ENCODE data around the gene KCNS1. TPM values are rescaled to one million over a fixed set of nuclear protein-coding genes. Genes with fewer than 3 reads are reported as not detected.

KCNS1 gene
- total RNA-seq, 1 donor from 2014 or later: 0.12 TPM

DNA sequence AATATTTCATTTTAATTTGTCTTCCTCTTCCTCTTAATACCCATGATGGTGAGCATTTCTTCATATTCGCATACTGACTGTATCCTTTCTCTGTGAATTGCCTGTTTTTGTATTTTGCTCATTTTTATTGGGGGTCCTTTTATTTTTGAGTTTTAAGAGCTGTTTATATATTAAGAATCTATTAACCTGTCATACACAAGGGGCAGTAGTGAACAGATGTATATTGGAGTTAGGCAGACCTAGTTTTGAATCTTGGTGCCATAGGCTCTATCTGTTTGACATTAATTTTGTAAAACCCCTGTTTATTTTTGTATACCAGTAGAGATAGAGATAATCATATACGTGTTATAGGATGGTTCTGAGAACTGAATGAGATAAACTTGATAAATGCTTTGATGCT is 17.1 kb upstream of the KCNS1 start:
- no peaks in the 10 kb centered on the region for H3K9me3 Mint-ChIP-seq (ENCODE audit: low read depth)
- TF ChIP-seq, protein P1, sequence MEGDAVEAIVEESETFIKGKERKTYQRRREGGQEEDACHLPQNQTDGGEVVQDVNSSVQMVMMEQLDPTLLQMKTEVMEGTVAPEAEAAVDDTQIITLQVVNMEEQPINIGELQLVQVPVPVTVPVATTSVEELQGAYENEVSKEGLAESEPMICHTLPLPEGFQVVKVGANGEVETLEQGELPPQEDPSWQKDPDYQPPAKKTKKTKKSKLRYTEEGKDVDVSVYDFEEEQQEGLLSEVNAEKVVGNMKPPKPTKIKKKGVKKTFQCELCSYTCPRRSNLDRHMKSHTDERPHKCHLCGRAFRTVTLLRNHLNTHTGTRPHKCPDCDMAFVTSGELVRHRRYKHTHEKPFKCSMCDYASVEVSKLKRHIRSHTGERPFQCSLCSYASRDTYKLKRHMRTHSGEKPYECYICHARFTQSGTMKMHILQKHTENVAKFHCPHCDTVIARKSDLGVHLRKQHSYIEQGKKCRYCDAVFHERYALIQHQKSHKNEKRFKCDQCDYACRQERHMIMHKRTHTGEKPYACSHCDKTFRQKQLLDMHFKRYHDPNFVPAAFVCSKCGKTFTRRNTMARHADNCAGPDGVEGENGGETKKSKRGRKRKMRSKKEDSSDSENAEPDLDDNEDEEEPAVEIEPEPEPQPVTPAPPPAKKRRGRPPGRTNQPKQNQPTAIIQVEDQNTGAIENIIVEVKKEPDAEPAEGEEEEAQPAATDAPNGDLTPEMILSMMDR (IDR thresholded peaks at IDR 0.05; ENCODE audit: unreplicated experiment): no peak
- no peak overlapping the region for H3K27ac Mint-ChIP-seq
- H3K4me3 Mint-ChIP-seq (ENCODE audit: low read depth): no peak overlapping the region
- DNase-seq (ENCODE audit: low spot score, unreplicated experiment): no peak
- H3K4me1 Mint-ChIP-seq (ENCODE audit: low read depth): no peaks in the 10 kb centered on the region
- H3K36me3 Mint-ChIP-seq (ENCODE audit: insufficient read depth): no peaks in the 10 kb centered on the region
- peaks cover 20% of the 10 kb centered on the region for H3K27me3 Mint-ChIP-seq

DNA sequence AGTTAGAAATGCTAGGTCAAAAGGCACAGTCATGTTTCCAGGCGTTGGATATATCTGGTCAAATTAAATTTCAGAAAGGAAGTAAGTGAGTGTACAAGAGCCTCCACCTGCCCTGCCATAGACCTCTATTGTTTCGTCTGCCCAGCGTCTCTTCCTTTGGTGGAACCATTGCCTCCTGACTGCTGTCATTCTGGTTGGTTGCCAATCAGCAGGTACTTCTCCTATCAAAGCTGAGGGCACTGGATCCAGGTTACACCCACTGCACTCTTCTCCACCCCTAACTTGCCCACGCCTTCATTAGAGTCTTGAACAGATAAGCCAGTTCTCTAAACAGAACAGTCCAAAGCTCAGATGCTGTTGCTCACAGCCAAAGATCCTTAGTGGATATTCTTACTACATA is 16.7 kb upstream of the KCNS1 start:
- Mint-ChIP-seq H3K9me3 (ENCODE audit: low read depth) (no peaks in the 10 kb centered on the region), H3K27me3 (peaks cover 20% of the 10 kb centered on the region), H3K36me3 (ENCODE audit: insufficient read depth) (no peaks in the 10 kb centered on the region), H3K4me3 (ENCODE audit: low read depth) (no peak overlapping the region), H3K4me1 (ENCODE audit: low read depth) (no peaks in the 10 kb centered on the region), H3K27ac (no peak overlapping the region)
- DNase-seq (ENCODE audit: low spot score, unreplicated experiment): no peak
- TF ChIP-seq, protein P1 (IDR thresholded peaks at IDR 0.05; ENCODE audit: unreplicated experiment): no peak

DNA sequence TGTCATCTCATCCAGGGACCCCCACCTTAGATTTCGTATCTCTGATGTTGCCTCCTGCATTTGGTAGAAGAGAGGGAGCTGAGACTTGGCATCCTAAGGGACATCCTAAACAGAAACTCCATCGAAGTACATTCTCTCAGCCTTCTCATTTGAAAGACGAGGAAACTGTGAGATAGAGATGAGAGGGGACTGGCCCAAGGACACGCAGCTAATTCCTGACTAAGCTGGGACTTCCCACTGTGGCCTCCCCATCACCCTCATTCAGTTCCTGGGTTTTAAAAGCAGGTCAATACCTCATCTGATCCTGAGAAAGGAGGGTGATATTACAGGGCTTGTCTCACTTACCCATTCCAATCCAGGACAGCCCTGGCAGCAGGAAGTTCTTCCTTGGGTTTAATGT is 14.9 kb upstream of the KCNS1 start:
- Mint-ChIP-seq H3K36me3 (ENCODE audit: insufficient read depth) (no peaks in the 10 kb centered on the region), H3K4me1 (ENCODE audit: low read depth) (no peaks in the 10 kb centered on the region), H3K4me3 (ENCODE audit: low read depth) (no peak overlapping the region), H3K9me3 (ENCODE audit: low read depth) (no peaks in the 10 kb centered on the region), H3K27ac (no peak overlapping the region), H3K27me3 (peaks cover 20% of the 10 kb centered on the region)
- DNase-seq (ENCODE audit: low spot score, unreplicated experiment): no peak
- TF ChIP-seq, protein P1 (IDR thresholded peaks at IDR 0.05; ENCODE audit: unreplicated experiment): no peak

DNA sequence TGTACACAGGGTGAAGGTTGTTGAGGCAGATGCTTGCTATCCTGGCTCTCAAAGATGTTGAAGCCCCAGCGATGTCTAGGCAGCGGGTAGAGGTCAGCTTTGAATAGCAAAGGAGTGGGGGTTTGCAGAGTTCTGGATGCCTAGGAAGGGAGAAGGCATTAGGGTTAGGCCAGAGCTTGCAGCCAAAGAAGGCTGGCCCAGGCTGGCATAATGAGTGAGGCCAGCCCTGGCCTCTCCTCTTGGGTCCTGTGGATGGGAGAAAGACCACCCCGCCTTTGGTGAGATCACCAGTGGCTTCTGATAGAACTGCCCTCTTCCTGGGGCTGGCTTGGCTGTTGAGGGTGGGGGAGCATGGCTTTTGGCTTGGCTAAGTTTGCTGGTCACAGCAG is 14.5 kb upstream of the KCNS1 start:
- TF ChIP-seq, protein P1 (IDR thresholded peaks at IDR 0.05; ENCODE audit: unreplicated experiment): no peak
- Mint-ChIP-seq H3K27ac (no peak overlapping the region), H3K9me3 (ENCODE audit: low read depth) (no peaks in the 10 kb centered on the region), H3K27me3 (peaks cover 20% of the 10 kb centered on the region), H3K4me3 (ENCODE audit: low read depth) (no peak overlapping the region), H3K36me3 (ENCODE audit: insufficient read depth) (no peaks in the 10 kb centered on the region), H3K4me1 (ENCODE audit: low read depth) (no peaks in the 10 kb centered on the region)
- DNase-seq (ENCODE audit: low spot score, unreplicated experiment): no peak

DNA sequence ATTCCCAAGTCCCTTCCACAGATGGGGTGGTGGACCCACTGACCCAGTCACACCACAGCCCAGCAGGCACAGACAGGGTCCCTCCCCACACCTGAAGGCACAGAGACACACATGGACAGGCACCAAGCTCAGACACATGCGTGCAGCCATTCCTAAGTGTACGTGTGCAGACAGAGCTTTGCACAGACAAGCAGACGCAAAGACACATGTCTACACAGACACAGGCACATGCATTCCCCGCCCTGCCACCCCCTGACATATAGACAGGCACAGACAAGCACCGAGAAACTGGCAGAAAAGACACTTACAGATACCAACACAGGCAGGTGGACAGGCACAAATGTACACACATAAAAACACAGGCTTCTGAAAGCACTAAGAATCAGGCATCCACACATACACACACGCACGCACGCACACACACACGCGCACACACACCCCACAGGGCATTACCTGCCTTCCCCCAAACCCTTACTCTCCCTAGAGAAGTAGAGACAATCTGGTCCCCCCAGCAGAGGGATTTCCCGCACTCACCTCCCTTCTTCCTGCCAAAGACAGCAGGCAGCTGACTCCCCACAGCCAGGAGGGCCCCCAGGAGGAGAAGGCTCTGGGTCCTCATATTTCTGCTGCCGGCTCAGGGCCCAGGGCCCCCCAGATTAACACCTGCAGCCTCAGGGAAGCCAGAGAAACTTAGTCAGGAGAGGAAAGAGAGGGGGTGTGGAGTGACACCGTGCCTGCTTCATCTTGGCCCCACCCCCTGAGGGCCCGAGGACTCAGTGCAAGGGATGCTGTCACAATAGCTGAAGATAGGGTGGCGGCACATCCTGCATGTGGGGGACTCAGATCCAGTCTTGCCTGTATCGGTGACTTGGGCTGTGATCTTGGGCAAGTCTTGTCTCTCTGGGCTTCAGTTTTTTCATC is 13.8 kb upstream of the KCNS1 start, which contains the start of gene WFDC5:
TSS of gene WFDC5 (minus strand) at position 710 of the 921 bp plus-strand sequence. CDS start at position 619, 91 bp downstream.
- peaks cover 18% of the 10 kb centered on the region for H3K27me3 Mint-ChIP-seq

More for the DNA sequence above, 13.8 kb upstream of the KCNS1 start, which contains the start of gene WFDC5:
- Mint-ChIP-seq H3K36me3 (ENCODE audit: insufficient read depth) (no peaks in the 10 kb centered on the region), H3K9me3 (ENCODE audit: low read depth) (no peaks in the 10 kb centered on the region), H3K4me1 (ENCODE audit: low read depth) (no peaks in the 10 kb centered on the region), H3K27ac (no peak within 1 kb of the TSS), H3K4me3 (ENCODE audit: low read depth) (no peak within 1 kb of the TSS)
- TF ChIP-seq, protein P1 (IDR thresholded peaks at IDR 0.05; ENCODE audit: unreplicated experiment): no peak
- no peak for DNase-seq (ENCODE audit: low spot score, unreplicated experiment)

Data from progenitor cell of endocrine pancreas (in vitro differentiated cells).